ENCODE measurements around the gene PI16.
"Not testable (repeated sequence)": the region's sequence is repeated elsewhere in the genome, so short reads cannot be mapped to it uniquely, and the experiment has no call there.

Gene PI16

GRCh38 chr6:36929152-36929551, 25.4 kb upstream of the PI16 start:
- no peak for DNase-seq (ENCODE audit: low read depth, low spot score)

GRCh38 chr6:36929607-36930006, 24.9 kb upstream of the PI16 start:
- no peak for DNase-seq (ENCODE audit: low read depth, low spot score)

- no peak for DNase-seq (ENCODE audit: low read depth, low spot score)
Measured at GRCh38 chr6:36930483-36930882, 24.1 kb upstream of the PI16 start.

- DNase-seq (ENCODE audit: low read depth, low spot score) = no peak
Measured at GRCh38 chr6:36933102-36933501, 21.4 kb upstream of the PI16 start.

GRCh38 chr6:36933519-36933918, 21.0 kb upstream of the PI16 start:
- DNase-seq (ENCODE audit: low read depth, low spot score) = no peak

- no peak for DNase-seq (ENCODE audit: low read depth, low spot score)
Measured at GRCh38 chr6:36934901-36935300, 19.6 kb upstream of the PI16 start.

GRCh38 chr6:36936824-36937223, 17.7 kb upstream of the PI16 start:
- no peak for DNase-seq (ENCODE audit: low read depth, low spot score)

GRCh38 chr6:36937896-36938295, 16.6 kb upstream of the PI16 start:
- DNase-seq (ENCODE audit: low read depth, low spot score) = no peak

GRCh38 chr6:36938536-36938935, 16.0 kb upstream of the PI16 start:
- DNase-seq (ENCODE audit: low read depth, low spot score) = no peak

- DNase-seq (ENCODE audit: low read depth, low spot score) = not testable (repeated sequence)
Measured at GRCh38 chr6:36939005-36939404, 15.5 kb upstream of the PI16 start.

GRCh38 chr6:36940027-36940426, 14.5 kb upstream of the PI16 start:
- no peak for DNase-seq (ENCODE audit: low read depth, low spot score)

GRCh38 chr6:36941561-36941960, 13.0 kb upstream of the PI16 start:
- not testable (repeated sequence) for DNase-seq (ENCODE audit: low read depth, low spot score)

- not testable (repeated sequence) for DNase-seq (ENCODE audit: low read depth, low spot score)
Measured at GRCh38 chr6:36942329-36942728, 12.2 kb upstream of the PI16 start.

- no peak for DNase-seq (ENCODE audit: low read depth, low spot score)
Measured at GRCh38 chr6:36944650-36945049, 9.9 kb upstream of the PI16 start.

GRCh38 chr6:36945301-36945700, 9.2 kb upstream of the PI16 start:
- no peak for DNase-seq (ENCODE audit: low read depth, low spot score)

GRCh38 chr6:36946526-36946925, 8.0 kb upstream of the PI16 start:
- no peak for DNase-seq (ENCODE audit: low read depth, low spot score)

- DNase-seq (ENCODE audit: low read depth, low spot score) = no peak
Measured at GRCh38 chr6:36947570-36948351, 6.8 kb upstream of the PI16 start.

GRCh38 chr6:36949076-36949475, 5.5 kb upstream of the PI16 start:
- not testable (repeated sequence) for DNase-seq (ENCODE audit: low read depth, low spot score)

- DNase-seq (ENCODE audit: low read depth, low spot score) = no peak
Measured at GRCh38 chr6:36949636-36950035, 4.9 kb upstream of the PI16 start.

GRCh38 chr6:36953931-36954261, 642 bp upstream of the PI16 start:
- DNase-seq (ENCODE audit: low read depth, low spot score) = no peak

GRCh38 chr6:36955136-36955535, 598 bp downstream of the PI16 start:
- no peak for DNase-seq (ENCODE audit: low read depth, low spot score)

- no peak for DNase-seq (ENCODE audit: low read depth, low spot score)
Measured at GRCh38 chr6:36955671-36956445, 1.3 kb downstream of the PI16 start.

GRCh38 chr6:36956446-36956820, 1.9 kb downstream of the PI16 start:
- no peak for DNase-seq (ENCODE audit: low read depth, low spot score)

Measured in activated CD4-positive, CD25-positive, alpha-beta regulatory T cell treated with anti-CD3 and anti-CD28 coated beads, Interleukin-2, amount 50 U/mL, for 16 hours (primary cell).